ENCODE data around the gene CABS1.

Gene CABS1
- 0 to 0.44 (median 0) reads per million in 17 experiments for total RNA-seq

- DNase-seq: no peak
Observed at GRCh38 chr4:70334681-70335080, at the start of gene CABS1. Gene CABS1, plus strand, starts transcription at chr4:70334981. Its CDS starts 59 bp downstream, at chr4:70335040.

DNA sequence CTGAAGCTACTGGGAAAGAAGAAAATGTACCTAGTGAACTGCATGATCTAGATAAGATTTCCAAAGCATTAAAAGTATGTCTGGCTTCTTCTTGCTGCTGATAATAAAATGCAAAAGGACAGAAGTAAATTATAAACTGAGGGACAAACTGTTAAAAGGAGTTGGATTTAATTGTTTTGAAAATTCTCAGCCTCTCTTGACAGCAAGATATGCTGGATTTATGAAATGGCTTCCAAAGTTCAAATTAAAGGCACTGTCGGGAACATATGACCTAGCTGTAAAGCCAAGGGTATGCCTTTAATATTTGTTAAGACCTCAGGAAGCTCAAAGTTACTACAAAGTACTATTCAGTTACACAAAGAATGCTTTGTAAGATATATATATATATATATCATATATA, 46.1 kb upstream of the CABS1 start:
- no peak for DNase-seq

GRCh38 chr4:70291341-70291740, 43.4 kb upstream of the CABS1 start:
- DNase-seq: no peak

DNA sequence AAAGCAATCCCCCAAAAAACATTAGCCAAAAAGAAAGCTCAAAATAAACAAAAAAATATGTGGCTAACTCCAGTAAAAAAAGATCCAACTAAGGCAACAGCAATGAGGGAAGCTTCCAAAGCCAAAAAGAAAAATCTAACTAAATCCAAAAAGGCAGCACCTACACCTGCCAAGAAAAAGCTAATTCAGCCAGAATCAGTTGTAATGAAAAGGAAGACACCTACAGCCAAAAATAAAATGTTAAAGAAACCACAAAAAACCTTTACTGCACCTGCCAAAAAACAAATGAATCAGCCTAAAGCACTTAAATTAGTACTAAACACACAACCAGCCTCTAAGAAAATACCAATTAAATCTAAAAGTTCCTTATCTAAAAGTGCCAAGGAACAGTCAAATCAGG, 37.2 kb upstream of the CABS1 start:
- DNase-seq: no peak

DNA sequence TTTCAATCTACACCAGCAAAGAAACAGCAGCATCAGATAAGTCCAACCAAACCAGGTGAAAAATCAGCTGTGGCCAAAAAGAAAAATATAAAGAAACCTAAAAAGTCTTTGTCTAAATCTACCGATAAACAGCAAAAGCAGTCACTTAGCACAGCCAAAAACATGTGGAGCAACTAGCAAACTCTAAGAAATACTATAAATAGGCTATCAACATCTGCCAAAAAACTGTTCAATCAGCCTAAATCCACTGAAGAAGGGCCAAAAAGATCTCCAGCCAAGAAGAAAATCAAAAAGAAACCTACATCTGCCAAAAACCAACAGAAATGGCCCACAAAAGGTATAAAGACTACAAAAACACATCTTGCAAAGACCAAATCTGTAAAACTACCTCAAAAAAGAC, 36.7 kb upstream of the CABS1 start:
- no peak for DNase-seq

GRCh38 chr4:70299643-70300042, 35.1 kb upstream of the CABS1 start:
- DNase-seq: no peak

- DNase-seq: no peak
Observed at GRCh38 chr4:70300215-70300614, 34.6 kb upstream of the CABS1 start.

- no peak for DNase-seq
Observed at GRCh38 chr4:70303090-70303489, 31.7 kb upstream of the CABS1 start.

DNA sequence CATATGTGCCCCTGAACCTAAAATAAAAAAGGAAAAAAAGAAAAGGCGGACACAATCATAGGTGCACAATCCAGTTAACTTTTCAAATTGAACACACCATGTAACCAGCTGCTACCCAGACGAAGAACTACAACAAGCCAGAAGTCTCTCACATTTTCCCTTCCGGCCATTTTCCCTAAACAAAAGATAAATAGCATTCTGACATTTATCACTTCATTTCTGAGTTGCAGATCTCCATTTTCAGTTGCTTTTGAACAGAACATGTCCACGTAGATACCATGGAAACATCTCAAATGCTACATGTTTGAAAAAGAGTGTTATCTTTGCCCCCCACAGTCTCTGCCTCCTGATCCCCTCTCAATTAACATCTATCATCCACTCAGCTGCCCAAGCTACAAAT, 29.2 kb upstream of the CABS1 start:
- DNase-seq: no peak

- no peak for DNase-seq
Observed at GRCh38 chr4:70306076-70306475, 28.7 kb upstream of the CABS1 start.

DNA sequence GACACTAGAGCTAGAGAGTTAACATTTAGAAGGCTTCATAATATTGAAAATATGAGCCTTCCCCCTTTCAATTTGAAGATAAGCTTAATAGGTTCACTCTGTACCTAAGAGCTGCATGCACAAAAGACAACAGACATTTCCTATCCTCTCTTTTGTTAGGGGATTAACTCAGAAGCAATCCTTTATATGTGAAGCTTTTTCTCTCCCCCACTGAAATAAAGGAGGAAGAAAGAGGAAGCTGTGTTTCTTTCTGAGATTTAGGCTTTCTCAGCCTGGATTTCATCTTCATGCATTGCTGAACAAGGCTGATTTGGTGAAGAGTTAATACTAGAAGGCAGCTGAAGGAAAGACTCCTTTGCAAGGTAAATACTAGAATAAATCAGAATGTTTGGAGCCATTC, 21.0 kb upstream of the CABS1 start:
- no peak for DNase-seq

DNA sequence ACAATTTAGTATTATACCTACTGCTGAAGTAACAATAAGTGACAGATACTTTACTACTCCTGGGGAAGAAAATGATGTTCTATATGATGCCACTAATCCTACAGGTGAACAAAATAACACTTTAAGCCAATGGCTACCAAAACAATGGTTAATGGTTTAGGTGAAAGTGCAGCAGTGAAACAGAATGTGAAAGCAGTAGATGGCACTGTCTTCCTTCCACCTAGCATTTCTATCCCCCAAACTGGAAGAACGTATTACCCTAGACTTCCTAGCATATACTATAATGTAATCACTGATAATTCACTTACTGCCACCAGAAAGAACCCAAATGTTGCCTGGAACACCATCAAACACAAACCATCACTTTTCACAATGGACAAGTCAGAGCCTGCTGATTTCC, 18.9 kb upstream of the CABS1 start:
- DNase-seq: no peak

GRCh38 chr4:70326052-70326451, 8.7 kb upstream of the CABS1 start:
- DNase-seq: no peak

- DNase-seq: no peak
Observed at GRCh38 chr4:70336043-70336442, 1.3 kb downstream of the CABS1 start.

- DNase-seq: no peak
Observed at GRCh38 chr4:70337886-70338420, 3.2 kb downstream of the CABS1 start.

DNA sequence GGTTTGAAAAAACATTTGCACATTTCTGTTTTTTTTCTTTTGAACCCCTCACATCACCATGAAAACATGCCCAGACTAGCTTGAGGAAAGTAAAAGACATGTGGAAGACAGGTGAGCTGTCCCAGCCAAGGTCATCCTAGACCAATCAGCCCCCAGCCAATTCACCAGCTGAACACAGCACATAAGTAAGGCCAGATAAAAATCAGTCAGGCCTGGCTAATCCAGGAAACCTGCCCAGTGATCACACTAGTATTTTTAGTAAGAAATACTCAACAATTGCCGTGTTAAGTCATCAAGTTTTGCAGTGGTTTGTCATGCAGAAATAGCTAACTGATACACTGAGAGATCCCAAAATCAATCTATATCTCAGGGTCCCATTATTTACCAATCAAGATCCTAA, 21.4 kb downstream of the CABS1 start:
- no peak for DNase-seq

GRCh38 chr4:70359115-70359661, 24.4 kb downstream of the CABS1 start:
- DNase-seq: no peak

GRCh38 chr4:70360460-70360859, 25.7 kb downstream of the CABS1 start, which contains the start of gene SMR3A:
Gene SMR3A, plus strand, starts transcription at chr4:70360760. Its CDS starts 1,356 bp downstream, at chr4:70362116.
- no peak for DNase-seq

GRCh38 chr4:70364002-70364401, 29.2 kb downstream of the CABS1 start:
- no peak for DNase-seq

GRCh38 chr4:70365479-70365878, 30.7 kb downstream of the CABS1 start:
- DNase-seq: no peak

GRCh38 chr4:70367813-70368212, 33.0 kb downstream of the CABS1 start:
- DNase-seq: no peak

DNA sequence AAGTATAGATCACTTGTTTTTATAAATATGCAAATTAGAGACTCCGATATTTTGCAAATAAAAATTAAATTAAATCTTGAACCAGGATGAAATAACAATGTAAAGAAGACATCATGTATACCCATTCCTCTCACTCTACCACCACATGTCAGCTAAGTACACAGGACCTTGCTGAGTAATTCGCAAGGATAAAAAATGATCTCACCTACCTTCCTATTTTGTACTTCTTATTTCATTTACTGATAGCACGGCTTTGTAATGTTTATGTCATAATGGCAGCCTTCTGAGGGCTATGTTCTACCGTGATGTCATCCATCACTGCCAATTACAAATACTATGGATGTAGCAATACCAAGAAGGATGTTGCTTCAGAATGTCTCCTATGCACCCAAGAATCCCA, 37.2 kb downstream of the CABS1 start:
- DNase-seq: no peak

DNA sequence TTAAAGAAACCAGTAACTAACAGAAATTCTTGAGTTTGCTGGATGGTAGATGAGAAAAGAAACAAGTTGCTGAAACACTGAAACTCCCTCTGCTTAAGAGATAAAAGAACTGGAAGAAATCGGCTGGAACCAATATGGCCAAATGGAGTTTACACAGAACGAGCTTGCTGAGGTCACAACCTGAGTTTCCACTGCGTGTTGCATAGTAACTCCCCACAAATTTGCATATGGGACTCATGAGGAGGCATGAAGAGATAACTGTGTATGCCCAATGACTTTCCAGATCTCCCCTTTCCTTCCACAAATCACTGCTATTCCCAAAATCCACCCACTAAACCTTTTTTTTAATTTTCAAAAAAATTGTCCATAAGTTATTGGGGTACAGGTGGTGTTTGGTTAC, 38.0 kb downstream of the CABS1 start:
- no peak for DNase-seq

DNA sequence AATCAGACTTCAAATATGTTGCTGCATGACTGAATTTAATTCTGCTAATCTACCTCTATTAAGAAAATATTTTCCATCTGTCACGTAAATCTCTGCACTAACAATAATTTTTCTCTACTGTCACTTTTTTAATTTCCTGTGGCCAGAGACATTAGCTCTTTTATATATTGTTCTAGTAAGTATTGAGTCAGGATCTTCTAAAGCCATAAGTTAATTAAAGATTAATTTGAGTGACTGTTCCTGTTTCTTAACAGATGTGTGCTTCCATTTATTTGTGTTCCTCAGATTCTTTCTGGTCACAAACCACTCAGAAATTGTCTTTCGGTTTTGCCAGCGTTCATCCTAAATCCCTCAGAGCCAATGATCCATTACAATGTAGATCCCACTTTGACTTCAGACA, 45.8 kb downstream of the CABS1 start:
- no peak for DNase-seq

DNA sequence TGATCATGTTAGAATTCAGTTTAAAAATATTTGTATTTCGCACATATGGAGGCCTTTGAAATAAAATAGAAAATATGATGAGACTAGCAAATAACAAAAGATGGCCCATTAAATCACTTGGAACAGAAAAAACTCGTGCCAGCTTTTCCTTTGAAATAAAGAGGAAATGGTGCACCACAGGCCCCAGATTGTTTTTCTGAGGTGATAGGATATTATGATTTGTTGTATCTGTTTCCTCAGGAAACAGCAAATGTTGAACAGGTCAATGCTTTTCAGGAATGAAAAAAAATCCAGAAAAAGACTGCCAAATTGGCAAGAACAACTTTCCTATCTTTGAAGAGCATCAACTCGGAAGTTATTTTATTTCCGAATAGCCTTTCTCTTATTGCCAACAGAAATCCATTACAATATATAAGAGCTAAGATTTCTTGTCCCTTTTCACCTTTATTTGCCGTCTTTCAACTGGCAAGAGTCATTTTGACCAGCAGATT, 48.0 kb downstream of the CABS1 start, which contains the start of gene SMR3B:
TSS of gene SMR3B (plus strand) at position 441 of the 491 bp plus-strand sequence. CDS start 1,380 bp downstream, outside the sequence.
- DNase-seq: no peak
